ENCODE measurements around the gene UQCC2. TPM values are rescaled to one million over a fixed set of nuclear protein-coding genes. Genes with fewer than 3 reads are reported as not detected.

The UQCC2 gene
- total RNA-seq, 2 experiments from 2014 or later, result 64.9 to 85.3 TPM

- intact Hi-C loops (cut with micrococcal nuclease; ENCODE audit: unreplicated experiment), result no loop called here
- no peak overlapping the region for H3K4me3 ChIP-seq (ENCODE audit: low read depth, low read length, poor library complexity, severe bottlenecking)
- no peak overlapping the region for H2AFZ ChIP-seq (ENCODE audit: low read length)
- no peaks in the 10 kb centered on the region for H4K20me1 ChIP-seq (ENCODE audit: insufficient read depth, low read length)
- H3K9me3 ChIP-seq (ENCODE audit: low read length), result no peaks in the 10 kb centered on the region
- H3K4me1 ChIP-seq (ENCODE audit: insufficient read depth, low read length, poor library complexity, severe bottlenecking), result no peaks in the 10 kb centered on the region
- no peaks in the 10 kb centered on the region for H3K9me2 ChIP-seq (ENCODE audit: insufficient read depth, low read length)
- POLR2A ChIA-PET, result no interaction called here
- no TSS peak for BruUV-seq (replicated peaks)
- H3K4me2 ChIP-seq (ENCODE audit: low read length), result no peak overlapping the region
- H3K36me3 ChIP-seq (ENCODE audit: insufficient read depth, low read length), result peaks cover 74% of the 10 kb centered on the region
- DNase-seq (ENCODE audit: low spot score), result no peak
- CTCF ChIA-PET (ENCODE audit: unreplicated experiment), result no interaction called here
- H3K27ac ChIP-seq (ENCODE audit: low read depth, low read length, poor library complexity, severe bottlenecking), result no peak overlapping the region
- TF ChIP-seq, protein P1, sequence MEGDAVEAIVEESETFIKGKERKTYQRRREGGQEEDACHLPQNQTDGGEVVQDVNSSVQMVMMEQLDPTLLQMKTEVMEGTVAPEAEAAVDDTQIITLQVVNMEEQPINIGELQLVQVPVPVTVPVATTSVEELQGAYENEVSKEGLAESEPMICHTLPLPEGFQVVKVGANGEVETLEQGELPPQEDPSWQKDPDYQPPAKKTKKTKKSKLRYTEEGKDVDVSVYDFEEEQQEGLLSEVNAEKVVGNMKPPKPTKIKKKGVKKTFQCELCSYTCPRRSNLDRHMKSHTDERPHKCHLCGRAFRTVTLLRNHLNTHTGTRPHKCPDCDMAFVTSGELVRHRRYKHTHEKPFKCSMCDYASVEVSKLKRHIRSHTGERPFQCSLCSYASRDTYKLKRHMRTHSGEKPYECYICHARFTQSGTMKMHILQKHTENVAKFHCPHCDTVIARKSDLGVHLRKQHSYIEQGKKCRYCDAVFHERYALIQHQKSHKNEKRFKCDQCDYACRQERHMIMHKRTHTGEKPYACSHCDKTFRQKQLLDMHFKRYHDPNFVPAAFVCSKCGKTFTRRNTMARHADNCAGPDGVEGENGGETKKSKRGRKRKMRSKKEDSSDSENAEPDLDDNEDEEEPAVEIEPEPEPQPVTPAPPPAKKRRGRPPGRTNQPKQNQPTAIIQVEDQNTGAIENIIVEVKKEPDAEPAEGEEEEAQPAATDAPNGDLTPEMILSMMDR (conservative IDR thresholded peaks at IDR 0.05; ENCODE audit: low read length), result no peak
- H3K79me2 ChIP-seq (ENCODE audit: insufficient read depth, low read depth, low read length), result no peaks in the 10 kb centered on the region
These were observed 51.5 kb downstream of the UQCC2 start for GRCh38 chr6:33659986-33660385.

- BruUV-seq (replicated peaks), result no TSS peak
- CTCF ChIA-PET (ENCODE audit: unreplicated experiment), result no interaction called here
- no peaks in the 10 kb centered on the region for H4K20me1 ChIP-seq (ENCODE audit: insufficient read depth, low read length)
- DNase-seq (ENCODE audit: low spot score), result no peak
- H3K4me2 ChIP-seq (ENCODE audit: low read length), result no peak overlapping the region
- intact Hi-C loops (cut with micrococcal nuclease; ENCODE audit: unreplicated experiment), result no loop called here
- no peaks in the 10 kb centered on the region for H3K9me3 ChIP-seq (ENCODE audit: low read length)
- no peaks in the 10 kb centered on the region for H3K79me2 ChIP-seq (ENCODE audit: insufficient read depth, low read depth, low read length)
- TF ChIP-seq, protein P1 (conservative IDR thresholded peaks at IDR 0.05; ENCODE audit: low read length), result no peak
- no peak for TF ChIP-seq EZH2phosphoT487 (IDR thresholded peaks at IDR 0.05; ENCODE audit: borderline replicate concordance, low read depth, low read length)
- POLR2A ChIA-PET, result no interaction called here
- H2AFZ ChIP-seq (ENCODE audit: low read length), result no peak overlapping the region
- H3K27ac ChIP-seq (ENCODE audit: low read depth, low read length, poor library complexity, severe bottlenecking), result no peak overlapping the region
- peaks cover 75% of the 10 kb centered on the region for H3K36me3 ChIP-seq (ENCODE audit: insufficient read depth, low read length)
- H3K9me2 ChIP-seq (ENCODE audit: insufficient read depth, low read length), result no peaks in the 10 kb centered on the region
- H3K4me3 ChIP-seq (ENCODE audit: low read depth, low read length, poor library complexity, severe bottlenecking), result no peak overlapping the region
- H3K4me1 ChIP-seq (ENCODE audit: insufficient read depth, low read length, poor library complexity, severe bottlenecking), result no peaks in the 10 kb centered on the region
These were observed 52.4 kb downstream of the UQCC2 start for GRCh38 chr6:33658982-33659689.

GRCh38 chr6:33656844-33657243 is 54.7 kb downstream of the UQCC2 start:
- Histone ChIP-seq H3K4me3 (ENCODE audit: low read depth, low read length, poor library complexity, severe bottlenecking) (no peak overlapping the region), H3K9me3 (ENCODE audit: low read length) (no peaks in the 10 kb centered on the region), H3K27ac (ENCODE audit: low read depth, low read length, poor library complexity, severe bottlenecking) (no peak overlapping the region), H4K20me1 (ENCODE audit: insufficient read depth, low read length) (no peaks in the 10 kb centered on the region), H3K36me3 (ENCODE audit: insufficient read depth, low read length) (peaks cover 74% of the 10 kb centered on the region), H3K79me2 (ENCODE audit: insufficient read depth, low read depth, low read length) (no peaks in the 10 kb centered on the region), H3K4me2 (ENCODE audit: low read length) (no peak overlapping the region), H3K9me2 (ENCODE audit: insufficient read depth, low read length) (no peaks in the 10 kb centered on the region), H2AFZ (ENCODE audit: low read length) (no peak overlapping the region), H3K4me1 (ENCODE audit: insufficient read depth, low read length, poor library complexity, severe bottlenecking) (no peaks in the 10 kb centered on the region)
- ChIA-PET POLR2A (no interaction called here), CTCF (ENCODE audit: unreplicated experiment) (no interaction called here)
- no TSS peak for BruUV-seq (replicated peaks)
- DNase-seq (ENCODE audit: low spot score), result no peak
- intact Hi-C loops (cut with micrococcal nuclease; ENCODE audit: unreplicated experiment), result no loop called here
- TF ChIP-seq EZH2phosphoT487 (IDR thresholded peaks at IDR 0.05; ENCODE audit: borderline replicate concordance, low read depth, low read length), result no peak
- TF ChIP-seq, protein P1 (conservative IDR thresholded peaks at IDR 0.05; ENCODE audit: low read length), result no peak
